ENCODE data around the gene GCA. TPM values are rescaled to one million over a fixed set of nuclear protein-coding genes. Genes with fewer than 3 reads are reported as not detected.
A peak's percentile ranks its signal among the peaks of the same experiment; 100 is the strongest.

The GCA gene
- total and polyA plus RNA-seq, 2 of the 13 experiments (the other 11 are each of a cell fraction or from before 2014, with no cell fraction given), result 42.0 to 48.3 TPM

DNA sequence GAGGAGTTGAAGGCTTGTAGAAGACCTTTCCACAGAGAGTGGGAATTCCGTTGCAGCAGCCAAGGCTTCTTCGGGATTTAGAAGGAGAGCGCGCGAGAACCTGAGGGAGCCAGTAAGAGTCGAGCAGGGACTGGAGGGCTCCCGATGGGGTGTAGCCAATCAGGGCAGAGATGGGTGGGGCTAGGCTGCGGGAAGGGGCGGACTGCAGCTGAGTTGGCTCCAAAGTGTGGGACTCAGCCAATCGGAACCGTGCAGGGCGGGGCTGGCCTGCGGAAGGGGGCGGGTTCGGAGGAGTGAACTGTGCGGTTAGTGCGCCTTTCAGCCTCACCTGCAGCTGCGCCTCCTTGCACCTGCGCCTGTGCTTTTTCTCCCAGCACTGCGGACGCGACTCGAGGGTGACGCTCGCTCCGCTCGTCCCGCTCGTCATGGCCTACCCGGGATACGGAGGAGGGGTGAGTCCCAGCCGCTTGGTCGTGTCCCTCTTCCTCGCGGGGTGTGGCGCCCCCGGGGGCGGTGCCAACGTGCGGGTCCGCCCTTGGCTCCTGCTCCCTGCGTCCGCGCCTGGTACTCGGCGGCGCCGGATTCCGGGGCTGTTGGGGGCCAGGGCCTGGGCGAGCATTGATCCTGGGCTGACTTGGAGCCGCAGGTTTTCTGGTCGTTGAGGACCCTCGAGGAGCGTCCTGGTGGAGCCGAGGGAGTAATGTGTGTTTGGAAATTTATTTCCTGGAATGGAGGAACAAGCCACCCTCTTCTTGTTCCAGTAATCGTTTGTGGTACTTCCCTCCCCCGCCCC, at the start of gene GCA (continued):
- TF ChIP-seq, protein P1, sequence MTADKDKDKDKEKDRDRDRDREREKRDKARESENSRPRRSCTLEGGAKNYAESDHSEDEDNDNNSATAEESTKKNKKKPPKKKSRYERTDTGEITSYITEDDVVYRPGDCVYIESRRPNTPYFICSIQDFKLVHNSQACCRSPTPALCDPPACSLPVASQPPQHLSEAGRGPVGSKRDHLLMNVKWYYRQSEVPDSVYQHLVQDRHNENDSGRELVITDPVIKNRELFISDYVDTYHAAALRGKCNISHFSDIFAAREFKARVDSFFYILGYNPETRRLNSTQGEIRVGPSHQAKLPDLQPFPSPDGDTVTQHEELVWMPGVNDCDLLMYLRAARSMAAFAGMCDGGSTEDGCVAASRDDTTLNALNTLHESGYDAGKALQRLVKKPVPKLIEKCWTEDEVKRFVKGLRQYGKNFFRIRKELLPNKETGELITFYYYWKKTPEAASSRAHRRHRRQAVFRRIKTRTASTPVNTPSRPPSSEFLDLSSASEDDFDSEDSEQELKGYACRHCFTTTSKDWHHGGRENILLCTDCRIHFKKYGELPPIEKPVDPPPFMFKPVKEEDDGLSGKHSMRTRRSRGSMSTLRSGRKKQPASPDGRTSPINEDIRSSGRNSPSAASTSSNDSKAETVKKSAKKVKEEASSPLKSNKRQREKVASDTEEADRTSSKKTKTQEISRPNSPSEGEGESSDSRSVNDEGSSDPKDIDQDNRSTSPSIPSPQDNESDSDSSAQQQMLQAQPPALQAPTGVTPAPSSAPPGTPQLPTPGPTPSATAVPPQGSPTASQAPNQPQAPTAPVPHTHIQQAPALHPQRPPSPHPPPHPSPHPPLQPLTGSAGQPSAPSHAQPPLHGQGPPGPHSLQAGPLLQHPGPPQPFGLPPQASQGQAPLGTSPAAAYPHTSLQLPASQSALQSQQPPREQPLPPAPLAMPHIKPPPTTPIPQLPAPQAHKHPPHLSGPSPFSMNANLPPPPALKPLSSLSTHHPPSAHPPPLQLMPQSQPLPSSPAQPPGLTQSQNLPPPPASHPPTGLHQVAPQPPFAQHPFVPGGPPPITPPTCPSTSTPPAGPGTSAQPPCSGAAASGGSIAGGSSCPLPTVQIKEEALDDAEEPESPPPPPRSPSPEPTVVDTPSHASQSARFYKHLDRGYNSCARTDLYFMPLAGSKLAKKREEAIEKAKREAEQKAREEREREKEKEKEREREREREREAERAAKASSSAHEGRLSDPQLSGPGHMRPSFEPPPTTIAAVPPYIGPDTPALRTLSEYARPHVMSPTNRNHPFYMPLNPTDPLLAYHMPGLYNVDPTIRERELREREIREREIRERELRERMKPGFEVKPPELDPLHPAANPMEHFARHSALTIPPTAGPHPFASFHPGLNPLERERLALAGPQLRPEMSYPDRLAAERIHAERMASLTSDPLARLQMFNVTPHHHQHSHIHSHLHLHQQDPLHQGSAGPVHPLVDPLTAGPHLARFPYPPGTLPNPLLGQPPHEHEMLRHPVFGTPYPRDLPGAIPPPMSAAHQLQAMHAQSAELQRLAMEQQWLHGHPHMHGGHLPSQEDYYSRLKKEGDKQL (CRISPR knock-in tag; IDR thresholded peaks at IDR 0.05; ENCODE audit: low read depth), result no peak
- TF ChIP-seq SALL1 (CRISPR knock-in tag; IDR thresholded peaks at IDR 0.05) (peak; percentile 91), ZNF543 (CRISPR knock-in tag; IDR thresholded peaks at IDR 0.05) (peak; percentile 77; the same call in 1 of the 2 replicates), NKX3-1 (CRISPR knock-in tag; IDR thresholded peaks at IDR 0.05) (no peak), SRSF4 (IDR thresholded peaks at IDR 0.05; ENCODE audit: low read depth, low read length, poor library complexity, severe bottlenecking) (no peak), ZSCAN30 (CRISPR knock-in tag; IDR thresholded peaks at IDR 0.05) (no peak), ATF5 (CRISPR knock-in tag; IDR thresholded peaks at IDR 0.05; ENCODE audit: low read depth) (no peak), ZNF30 (CRISPR knock-in tag; IDR thresholded peaks at IDR 0.05) (peak; percentile 50; the same call in 1 of the 2 replicates), ZNF354B (CRISPR knock-in tag; IDR thresholded peaks at IDR 0.05) (no peak), SALL2 (CRISPR knock-in tag; IDR thresholded peaks at IDR 0.05) (peak; percentile 78; the same call in 1 of the 2 replicates), ZKSCAN5 (CRISPR knock-in tag; IDR thresholded peaks at IDR 0.05) (no peak), ZNF138 (CRISPR knock-in tag; IDR thresholded peaks at IDR 0.05; ENCODE audit: low read depth) (0 out of 2 replicates have a peak, but pooled peaks have one; percentile 61), ZNF572 (CRISPR knock-in tag; IDR thresholded peaks at IDR 0.05) (no peak), ZNF790 (CRISPR knock-in tag; IDR thresholded peaks at IDR 0.05; ENCODE audit: borderline replicate concordance) (peak; percentile 73; the same call in 1 of the 2 replicates), ZBTB7B (CRISPR knock-in tag; IDR thresholded peaks at IDR 0.05) (peak; percentile 75), ZNF549 (CRISPR knock-in tag; IDR thresholded peaks at IDR 0.05) (no peak), AHR (CRISPR knock-in tag; IDR thresholded peaks at IDR 0.05) (peak; percentile 87; the same call in 1 of the 2 replicates), REL (CRISPR knock-in tag; conservative IDR thresholded peaks at IDR 0.05) (peak; percentile 44)
- TF ChIP-seq, protein P2, sequence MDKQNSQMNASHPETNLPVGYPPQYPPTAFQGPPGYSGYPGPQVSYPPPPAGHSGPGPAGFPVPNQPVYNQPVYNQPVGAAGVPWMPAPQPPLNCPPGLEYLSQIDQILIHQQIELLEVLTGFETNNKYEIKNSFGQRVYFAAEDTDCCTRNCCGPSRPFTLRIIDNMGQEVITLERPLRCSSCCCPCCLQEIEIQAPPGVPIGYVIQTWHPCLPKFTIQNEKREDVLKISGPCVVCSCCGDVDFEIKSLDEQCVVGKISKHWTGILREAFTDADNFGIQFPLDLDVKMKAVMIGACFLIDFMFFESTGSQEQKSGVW (CRISPR knock-in tag; IDR thresholded peaks at IDR 0.05; ENCODE audit: borderline replicate concordance), result no peak
- TF ChIP-seq, protein P3, sequence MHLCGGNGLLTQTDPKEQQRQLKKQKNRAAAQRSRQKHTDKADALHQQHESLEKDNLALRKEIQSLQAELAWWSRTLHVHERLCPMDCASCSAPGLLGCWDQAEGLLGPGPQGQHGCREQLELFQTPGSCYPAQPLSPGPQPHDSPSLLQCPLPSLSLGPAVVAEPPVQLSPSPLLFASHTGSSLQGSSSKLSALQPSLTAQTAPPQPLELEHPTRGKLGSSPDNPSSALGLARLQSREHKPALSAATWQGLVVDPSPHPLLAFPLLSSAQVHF (CRISPR knock-in tag; IDR thresholded peaks at IDR 0.05), result peak; percentile 78; the same call in 1 of the 2 replicates
- TF ChIP-seq, protein P4, sequence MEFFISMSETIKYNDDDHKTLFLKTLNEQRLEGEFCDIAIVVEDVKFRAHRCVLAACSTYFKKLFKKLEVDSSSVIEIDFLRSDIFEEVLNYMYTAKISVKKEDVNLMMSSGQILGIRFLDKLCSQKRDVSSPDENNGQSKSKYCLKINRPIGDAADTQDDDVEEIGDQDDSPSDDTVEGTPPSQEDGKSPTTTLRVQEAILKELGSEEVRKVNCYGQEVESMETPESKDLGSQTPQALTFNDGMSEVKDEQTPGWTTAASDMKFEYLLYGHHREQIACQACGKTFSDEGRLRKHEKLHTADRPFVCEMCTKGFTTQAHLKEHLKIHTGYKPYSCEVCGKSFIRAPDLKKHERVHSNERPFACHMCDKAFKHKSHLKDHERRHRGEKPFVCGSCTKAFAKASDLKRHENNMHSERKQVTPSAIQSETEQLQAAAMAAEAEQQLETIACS (CRISPR knock-in tag; IDR thresholded peaks at IDR 0.05), result 0 out of 2 replicates have a peak, but pooled peaks have one; percentile 8
